ENCODE data around the gene THSD4. TPM values are rescaled to one million over a fixed set of nuclear protein-coding genes. Genes with fewer than 3 reads are reported as not detected.

Gene THSD4
- total RNA-seq, 1 experiment from 2014 or later, result 0.29 TPM

GRCh38 chr15:71273731-71274447 is 158.6 kb downstream of the THSD4 start:
- H3K27ac Mint-ChIP-seq (ENCODE audit: unreplicated experiment), result peak overlapping the region; percentile 34

GRCh38 chr15:71274448-71274798 is 159.2 kb downstream of the THSD4 start:
- peaks cover 20% of the 10 kb centered on the region for H3K4me1 ChIP-seq

More at GRCh38 chr15:71273731-71274447, 158.6 kb downstream of the THSD4 start:
- ChIA-PET CTCF (no interaction called here), POLR2A (no interaction called here)
- peaks cover 32% of the 10 kb centered on the region for H3K4me1 Mint-ChIP-seq (ENCODE audit: low read depth, unreplicated experiment)
- Histone ChIP-seq H3K4me1 (peaks cover 14% of the 10 kb centered on the region), H3K4me3 (ENCODE audit: low read depth, low read length) (no peak overlapping the region), H3K27me3 (replicated peaks; ENCODE audit: control insufficient read depth, insufficient read depth, low read length) (no peaks in the 10 kb centered on the region), H3K36me3 (ENCODE audit: control insufficient read depth, insufficient read depth, low read length) (no peaks in the 10 kb centered on the region), H3K9me3 (no peaks in the 10 kb centered on the region)
- DNase-seq, result no peak
- H3K36me3 Mint-ChIP-seq (ENCODE audit: insufficient read depth, unreplicated experiment), result no peaks in the 10 kb centered on the region
- no peak overlapping the region for H3K4me3 Mint-ChIP-seq (ENCODE audit: unreplicated experiment)
- TF ChIP-seq CTCF (IDR thresholded peaks at IDR 0.05; ENCODE audit: insufficient read depth in 1 of 2, low read depth in 1 of 2, low read length in 1 of 2, severe bottlenecking in 1 of 2, unreplicated experiment in 1 of 2), result no peak
- no peaks in the 10 kb centered on the region for H3K27me3 Mint-ChIP-seq (ENCODE audit: insufficient read depth, unreplicated experiment)
- intact Hi-C loops (cut with micrococcal nuclease; ENCODE audit: unreplicated experiment), result no loop called here
- no TSS peak for BruUV-seq (replicated peaks)
- H3K9me3 Mint-ChIP-seq (ENCODE audit: unreplicated experiment), result no peaks in the 10 kb centered on the region

GRCh38 chr15:71275098-71275497 is 159.8 kb downstream of the THSD4 start:
- no peak overlapping the region for H3K4me3 Mint-ChIP-seq (ENCODE audit: unreplicated experiment)
- no peak for DNase-seq
- BruUV-seq (replicated peaks), result no TSS peak
- POLR2A ChIA-PET, result no interaction called here
- intact Hi-C loops (cut with micrococcal nuclease; ENCODE audit: unreplicated experiment), result no loop called here
- H3K9me3 Mint-ChIP-seq (ENCODE audit: unreplicated experiment), result no peaks in the 10 kb centered on the region
- CTCF ChIA-PET, result no interaction called here
- no peak for TF ChIP-seq CTCF (IDR thresholded peaks at IDR 0.05; ENCODE audit: insufficient read depth in 1 of 2, low read depth in 1 of 2, low read length in 1 of 2, severe bottlenecking in 1 of 2, unreplicated experiment in 1 of 2)
- Histone ChIP-seq H3K4me1 (peaks cover 21% of the 10 kb centered on the region), H3K27me3 (replicated peaks; ENCODE audit: control insufficient read depth, insufficient read depth, low read length) (no peaks in the 10 kb centered on the region), H3K36me3 (ENCODE audit: control insufficient read depth, insufficient read depth, low read length) (no peaks in the 10 kb centered on the region), H3K9me3 (no peaks in the 10 kb centered on the region), H3K4me3 (ENCODE audit: low read depth, low read length) (no peak overlapping the region)
- H3K27ac Mint-ChIP-seq (ENCODE audit: unreplicated experiment), result no peak overlapping the region
- no peaks in the 10 kb centered on the region for H3K36me3 Mint-ChIP-seq (ENCODE audit: insufficient read depth, unreplicated experiment)
- no peaks in the 10 kb centered on the region for H3K27me3 Mint-ChIP-seq (ENCODE audit: insufficient read depth, unreplicated experiment)
- H3K4me1 Mint-ChIP-seq (ENCODE audit: low read depth, unreplicated experiment), result peaks cover 33% of the 10 kb centered on the region

More at GRCh38 chr15:71274448-71274798, 159.2 kb downstream of the THSD4 start:
- H3K9me3 ChIP-seq, result no peaks in the 10 kb centered on the region
- no peaks in the 10 kb centered on the region for H3K36me3 Mint-ChIP-seq (ENCODE audit: insufficient read depth, unreplicated experiment)
- TF ChIP-seq CTCF (IDR thresholded peaks at IDR 0.05; ENCODE audit: insufficient read depth in 1 of 2, low read depth in 1 of 2, low read length in 1 of 2, severe bottlenecking in 1 of 2, unreplicated experiment in 1 of 2), result no peak
- H3K4me1 Mint-ChIP-seq (ENCODE audit: low read depth, unreplicated experiment), result peaks cover 33% of the 10 kb centered on the region
- intact Hi-C loops (cut with micrococcal nuclease; ENCODE audit: unreplicated experiment), result no loop called here
- no peaks in the 10 kb centered on the region for H3K27me3 ChIP-seq (replicated peaks; ENCODE audit: control insufficient read depth, insufficient read depth, low read length)
- no TSS peak for BruUV-seq (replicated peaks)
- ChIA-PET POLR2A (no interaction called here), CTCF (no interaction called here)
- no peak overlapping the region for H3K27ac Mint-ChIP-seq (ENCODE audit: unreplicated experiment)
- H3K36me3 ChIP-seq (ENCODE audit: control insufficient read depth, insufficient read depth, low read length), result no peaks in the 10 kb centered on the region
- no peak overlapping the region for H3K4me3 Mint-ChIP-seq (ENCODE audit: unreplicated experiment)
- H3K4me3 ChIP-seq (ENCODE audit: low read depth, low read length), result no peak overlapping the region
- no peaks in the 10 kb centered on the region for H3K9me3 Mint-ChIP-seq (ENCODE audit: unreplicated experiment)
- DNase-seq, result no peak
- no peaks in the 10 kb centered on the region for H3K27me3 Mint-ChIP-seq (ENCODE audit: insufficient read depth, unreplicated experiment)
